Measurements from ENCODE around the gene INSRR. TPM values are rescaled to one million over a fixed set of nuclear protein-coding genes. Genes with fewer than 3 reads are reported as not detected.

INSRR gene
- total RNA-seq, 1 experiment from 2014 or later, result not detected

GRCh38 chr1:156894711-156895454 is 36.0 kb upstream of the INSRR start:
- DNase-seq (ENCODE audit: low read depth), result no peak

- DNase-seq (ENCODE audit: low read depth), result no peak
Observed at GRCh38 chr1:156894001-156894400, 35.1 kb upstream of the INSRR start.

GRCh38 chr1:156893048-156893953 is 34.4 kb upstream of the INSRR start, which contains the start of gene PEAR1:
Gene PEAR1, plus strand, starts transcription at chr1:156893718. Its CDS starts 10,209 bp downstream, at chr1:156903927.
- no peak for DNase-seq (ENCODE audit: low read depth)

- DNase-seq (ENCODE audit: low read depth), result peak; percentile 76
Observed at GRCh38 chr1:156892190-156893047, 33.5 kb upstream of the INSRR start.

- peak; percentile 69 for DNase-seq (ENCODE audit: low read depth)
Observed at GRCh38 chr1:156889802-156890580, 31.1 kb upstream of the INSRR start.

- no peak for DNase-seq (ENCODE audit: low read depth)
Observed at GRCh38 chr1:156887734-156888133, 28.8 kb upstream of the INSRR start.

- no peak for DNase-seq (ENCODE audit: low read depth)
Observed at GRCh38 chr1:156887317-156887716, 28.4 kb upstream of the INSRR start.

GRCh38 chr1:156886583-156887281 is 27.8 kb upstream of the INSRR start:
- DNase-seq (ENCODE audit: low read depth), result no peak

GRCh38 chr1:156885880-156886355 is 27.0 kb upstream of the INSRR start:
- no peak for DNase-seq (ENCODE audit: low read depth)

GRCh38 chr1:156885314-156885713 is 26.4 kb upstream of the INSRR start:
- DNase-seq (ENCODE audit: low read depth), result no peak

- DNase-seq (ENCODE audit: low read depth), result no peak
Observed at GRCh38 chr1:156884560-156885184, 25.8 kb upstream of the INSRR start.

GRCh38 chr1:156883919-156884318 is 25.0 kb upstream of the INSRR start:
- DNase-seq (ENCODE audit: low read depth), result no peak

- no peak for DNase-seq (ENCODE audit: low read depth)
Observed at GRCh38 chr1:156882543-156882942, 23.6 kb upstream of the INSRR start.

GRCh38 chr1:156881663-156882062 is 22.7 kb upstream of the INSRR start:
- DNase-seq (ENCODE audit: low read depth), result no peak

GRCh38 chr1:156881101-156881500 is 22.2 kb upstream of the INSRR start:
- DNase-seq (ENCODE audit: low read depth), result no peak

- DNase-seq (ENCODE audit: low read depth), result no peak
Observed at GRCh38 chr1:156880473-156880872, 21.6 kb upstream of the INSRR start.

- no peak for DNase-seq (ENCODE audit: low read depth)
Observed at GRCh38 chr1:156879876-156880275, 21.0 kb upstream of the INSRR start.

GRCh38 chr1:156877433-156878170 is 18.7 kb upstream of the INSRR start:
- DNase-seq (ENCODE audit: low read depth), result no peak

GRCh38 chr1:156876281-156876680 is 17.4 kb upstream of the INSRR start:
- no peak for DNase-seq (ENCODE audit: low read depth)
